GM12875 (cell line): ENCODE results near the gene SYS1.
A peak's percentile ranks its signal among the peaks of the same experiment; 100 is the strongest.

Source experiments
- H3K4me3 ChIP-seq: one replicate; pipeline ENCODE4 v1.5.1; 2011; ENCODE audit warnings: low read depth, low read length, control low read depth
- CTCF ChIP-seq: IDR thresholded peaks from 2 replicates; pipeline ENCODE4 v1.5.1; 2011; ENCODE audit warnings: low read depth, mild to moderate bottlenecking, control low read depth, inconsistent platforms, low read length, moderate library complexity, borderline replicate concordance; ENCODE audit not compliant: insufficient read depth

Gene SYS1

GRCh38 chr20:45359069-45359405 is 3.9 kb upstream of the SYS1 start:
- H3K4me3 ChIP-seq = no peak overlapping the region
- TF ChIP-seq CTCF = no peak

- H3K4me3 ChIP-seq = no peak overlapping the region
Observed at GRCh38 chr20:45359406-45360148, 3.4 kb upstream of the SYS1 start.

GRCh38 chr20:45361793-45362192 is 1.2 kb upstream of the SYS1 start:
- TF ChIP-seq CTCF = no peak
- H3K4me3 ChIP-seq = no peak overlapping the region

More at GRCh38 chr20:45359406-45360148, 3.4 kb upstream of the SYS1 start:
- TF ChIP-seq CTCF = no peak

- TF ChIP-seq CTCF = no peak
Observed at GRCh38 chr20:45363611-45364492, 896 bp downstream of the SYS1 start.

GRCh38 chr20:45365444-45365970 is 2.6 kb downstream of the SYS1 start:
- no peak overlapping the region for H3K4me3 ChIP-seq
- no peak for TF ChIP-seq CTCF

More at GRCh38 chr20:45363611-45364492, 896 bp downstream of the SYS1 start:
- peak overlapping the region; percentile 70 for H3K4me3 ChIP-seq

GRCh38 chr20:45366192-45366591 is 3.2 kb downstream of the SYS1 start:
- no peak for TF ChIP-seq CTCF
- H3K4me3 ChIP-seq = no peak overlapping the region
